Endometrial microvascular endothelial cells (primary cell): ENCODE results near the gene PGAP6. TPM values are rescaled to one million over a fixed set of nuclear protein-coding genes. Genes with fewer than 3 reads are reported as not detected.

Experiments
- total RNA-seq: library from RNA; depleted of rRNA; stranded (reverse); fragments of >200 nt; gene quantifications from one replicate; pipeline ENCODE4 v1.2.3, GENCODE V29; 2015; ENCODE audit errors: inconsistent ontology term

The PGAP6 gene
- total RNA-seq, 1 donor from 2014 or later = 64.2 TPM

Other genes starting within 250 kb of the PGAP6 start
- gene NPRL3, start 243.3 kb downstream of the PGAP6 start, total RNA-seq = 15.9 TPM
- not detected for gene HBZ, start 229.3 kb downstream of the PGAP6 start, total RNA-seq
- not detected for gene HBM, start 216.0 kb downstream of the PGAP6 start, total RNA-seq
- gene HBA2, start 209.1 kb downstream of the PGAP6 start, total RNA-seq = not detected
- not detected for gene HBA1, start 205.3 kb downstream of the PGAP6 start, total RNA-seq
- not detected for gene HBQ1, start 201.5 kb downstream of the PGAP6 start, total RNA-seq
- gene LUC7L, start 152.5 kb downstream of the PGAP6 start, total RNA-seq = 45.2 TPM
- gene FAM234A, start 147.2 kb downstream of the PGAP6 start, total RNA-seq = 89.3 TPM
- 1.2 TPM for gene RGS11, start 106.0 kb downstream of the PGAP6 start, total RNA-seq
- not detected for gene ARHGDIG, start 101.4 kb downstream of the PGAP6 start, total RNA-seq
- 0.28 TPM for gene PDIA2, start 98.8 kb downstream of the PGAP6 start, total RNA-seq
- 16.4 TPM for gene AXIN1, start 29.3 kb downstream of the PGAP6 start, total RNA-seq
- 153 TPM for gene MRPL28, start 11.4 kb downstream of the PGAP6 start, total RNA-seq
- gene NME4, start 15.2 kb upstream of the PGAP6 start, total RNA-seq = 92.3 TPM
- 17.3 TPM for gene DECR2, start 19.9 kb upstream of the PGAP6 start, total RNA-seq
- gene RAB11FIP3, start 43.7 kb upstream of the PGAP6 start, total RNA-seq = 41.7 TPM
- 60.2 TPM for gene CAPN15, start 145.7 kb upstream of the PGAP6 start, total RNA-seq
- gene PRR35, start 178.4 kb upstream of the PGAP6 start, total RNA-seq = not detected
- not detected for gene NHLRC4, start 185.0 kb upstream of the PGAP6 start, total RNA-seq
- gene PIGQ, start 188.0 kb upstream of the PGAP6 start, total RNA-seq = 29.1 TPM
- gene RAB40C, start 208.1 kb upstream of the PGAP6 start, total RNA-seq = 9.9 TPM
- not detected for gene WFIKKN1, start 249.0 kb upstream of the PGAP6 start, total RNA-seq